ENCODE measurements around the gene SLC35E1.

Gene SLC35E1
- long read RNA-seq, full-length matches to known transcripts, result 9 of 18 reads
- long read RNA-seq, partial matches to known transcripts, result 4 of 18 reads
- long read RNA-seq, other reads (novel, unspliced or antisense), result 5 of 18 reads

GRCh38 chr19:16572332-16573211 is at the start of gene SLC35E1:
TSS of gene SLC35E1 (minus strand) at chr19:16572415. CDS start at chr19:16572364, 51 bp downstream.
- H3K4me3 ChIP-seq (replicated peaks; ENCODE audit: insufficient read depth, low read length), result peak within 1 kb of the TSS; percentile 94
- DNase-seq (ENCODE audit: low read depth in 1 of 2, low spot score in 1 of 2), result peak; percentile 96 to 97
- peak within 1 kb of the TSS; percentile 58 for H3K27ac ChIP-seq (replicated peaks)

GRCh38 chr19:16621165-16621800 is 49.1 kb upstream of the SLC35E1 start:
- Histone ChIP-seq H3K27ac (replicated peaks) (no peak overlapping the region), H3K4me3 (replicated peaks; ENCODE audit: insufficient read depth, low read length) (no peak overlapping the region), H3K27me3 (ENCODE audit: insufficient read depth, poor library complexity, severe bottlenecking) (no peaks in the 10 kb centered on the region)
- no peak for TF ChIP-seq REST (IDR thresholded peaks at IDR 0.05; ENCODE audit: insufficient replicate concordance, low read depth)
- TF ChIP-seq POLR2AphosphoS5 (IDR thresholded peaks at IDR 0.05; ENCODE audit: low read depth), result no peak
- TF ChIP-seq CTCF (IDR thresholded peaks at IDR 0.05; ENCODE audit: insufficient read depth, low read length), result no peak
- TF ChIP-seq SPI1 (IDR thresholded peaks at IDR 0.05; ENCODE audit: borderline replicate concordance, low read depth), result no peak
- no peak for TF ChIP-seq GABPA (IDR thresholded peaks at IDR 0.05; ENCODE audit: low read depth)
- no peak for DNase-seq (ENCODE audit: low read depth in 1 of 2, low spot score in 1 of 2)

More at GRCh38 chr19:16572332-16573211, at the start of gene SLC35E1:
- no peaks in the 10 kb centered on the region for H3K27me3 ChIP-seq (ENCODE audit: insufficient read depth, poor library complexity, severe bottlenecking)
- peak; percentile 91 for TF ChIP-seq GABPA (IDR thresholded peaks at IDR 0.05; ENCODE audit: low read depth)
- no peak for TF ChIP-seq REST (IDR thresholded peaks at IDR 0.05; ENCODE audit: insufficient replicate concordance, low read depth)
- 0 out of 2 replicates have a peak, but pooled peaks have one; percentile 28 for TF ChIP-seq POLR2AphosphoS5 (IDR thresholded peaks at IDR 0.05; ENCODE audit: low read depth)

GRCh38 chr19:16620584-16620983 is 48.4 kb upstream of the SLC35E1 start:
- Histone ChIP-seq H3K27ac (replicated peaks) (no peak overlapping the region), H3K27me3 (ENCODE audit: insufficient read depth, poor library complexity, severe bottlenecking) (no peaks in the 10 kb centered on the region), H3K4me3 (replicated peaks; ENCODE audit: insufficient read depth, low read length) (no peak overlapping the region)
- no peak for DNase-seq (ENCODE audit: low read depth in 1 of 2, low spot score in 1 of 2)
- no peak for TF ChIP-seq REST (IDR thresholded peaks at IDR 0.05; ENCODE audit: insufficient replicate concordance, low read depth)
- no peak for TF ChIP-seq SPI1 (IDR thresholded peaks at IDR 0.05; ENCODE audit: borderline replicate concordance, low read depth)
- no peak for TF ChIP-seq GABPA (IDR thresholded peaks at IDR 0.05; ENCODE audit: low read depth)
- TF ChIP-seq CTCF (IDR thresholded peaks at IDR 0.05; ENCODE audit: insufficient read depth, low read length), result no peak
- no peak for TF ChIP-seq POLR2AphosphoS5 (IDR thresholded peaks at IDR 0.05; ENCODE audit: low read depth)
